HG02571 (cell line): ENCODE measurements around the gene IYD.

Experiments used
- ATAC-seq: cut with Tn5 transposase; IDR thresholded peaks from one replicate; pipeline ENCODE4 v1.9.1; 2021; ENCODE audit warnings: mild to moderate bottlenecking, moderate library complexity; ENCODE audit not compliant: unreplicated experiment

Gene IYD, protein sequence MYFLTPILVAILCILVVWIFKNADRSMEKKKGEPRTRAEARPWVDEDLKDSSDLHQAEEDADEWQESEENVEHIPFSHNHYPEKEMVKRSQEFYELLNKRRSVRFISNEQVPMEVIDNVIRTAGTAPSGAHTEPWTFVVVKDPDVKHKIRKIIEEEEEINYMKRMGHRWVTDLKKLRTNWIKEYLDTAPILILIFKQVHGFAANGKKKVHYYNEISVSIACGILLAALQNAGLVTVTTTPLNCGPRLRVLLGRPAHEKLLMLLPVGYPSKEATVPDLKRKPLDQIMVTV

DNA sequence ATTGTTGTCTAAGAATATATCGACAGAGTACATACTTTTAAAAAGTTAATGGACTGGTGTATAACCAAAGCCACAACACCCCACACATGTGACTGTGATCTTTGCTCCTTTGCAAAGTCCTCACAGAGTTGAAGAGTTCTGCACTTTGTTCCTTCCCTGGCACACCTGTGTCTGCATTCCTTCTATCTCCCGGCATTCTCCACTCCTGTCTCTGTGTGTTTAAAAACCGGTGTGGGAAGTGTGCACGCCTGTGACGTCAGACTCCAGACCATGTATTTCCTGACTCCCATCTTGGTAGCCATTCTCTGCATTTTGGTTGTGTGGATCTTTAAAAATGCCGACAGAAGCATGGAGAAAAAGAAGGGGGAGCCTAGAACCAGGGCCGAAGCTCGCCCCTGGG is at the start of gene IYD:
Gene IYD (plus strand): TSS at position 251 of the 400 bp plus-strand sequence. CDS start 20 bp downstream, at position 271.
- no peak for ATAC-seq

- ATAC-seq: no peak
These were observed 48.9 kb upstream of the IYD start for GRCh38 chr6:150319924-150320323.

GRCh38 chr6:150320442-150320841 is 48.4 kb upstream of the IYD start:
- no peak for ATAC-seq

DNA sequence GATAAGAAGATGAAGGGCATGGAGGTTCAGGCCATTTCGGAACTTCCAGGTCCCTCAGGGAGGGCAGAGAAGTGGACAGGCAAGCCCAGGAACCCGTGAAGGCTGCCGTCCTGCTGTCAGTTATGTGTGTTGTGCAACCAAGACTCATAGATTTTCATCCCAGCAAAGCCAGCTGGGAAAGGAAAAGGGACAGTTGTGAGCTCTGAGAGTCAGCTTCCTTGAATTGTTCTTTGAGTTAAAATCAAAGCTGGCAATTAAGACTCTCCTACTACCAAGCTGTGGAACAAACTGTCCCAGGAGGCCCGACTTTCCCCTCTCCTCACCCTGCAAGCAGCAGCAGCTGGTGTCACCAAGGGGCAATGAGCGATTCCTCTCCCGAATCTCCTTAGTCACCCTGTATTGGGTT is 46.3 kb upstream of the IYD start:
- ATAC-seq: no peak

- ATAC-seq: no peak
These were observed 45.6 kb upstream of the IYD start for GRCh38 chr6:150323205-150323604.

- ATAC-seq: no peak
These were observed 44.8 kb upstream of the IYD start for GRCh38 chr6:150324044-150324443.

DNA sequence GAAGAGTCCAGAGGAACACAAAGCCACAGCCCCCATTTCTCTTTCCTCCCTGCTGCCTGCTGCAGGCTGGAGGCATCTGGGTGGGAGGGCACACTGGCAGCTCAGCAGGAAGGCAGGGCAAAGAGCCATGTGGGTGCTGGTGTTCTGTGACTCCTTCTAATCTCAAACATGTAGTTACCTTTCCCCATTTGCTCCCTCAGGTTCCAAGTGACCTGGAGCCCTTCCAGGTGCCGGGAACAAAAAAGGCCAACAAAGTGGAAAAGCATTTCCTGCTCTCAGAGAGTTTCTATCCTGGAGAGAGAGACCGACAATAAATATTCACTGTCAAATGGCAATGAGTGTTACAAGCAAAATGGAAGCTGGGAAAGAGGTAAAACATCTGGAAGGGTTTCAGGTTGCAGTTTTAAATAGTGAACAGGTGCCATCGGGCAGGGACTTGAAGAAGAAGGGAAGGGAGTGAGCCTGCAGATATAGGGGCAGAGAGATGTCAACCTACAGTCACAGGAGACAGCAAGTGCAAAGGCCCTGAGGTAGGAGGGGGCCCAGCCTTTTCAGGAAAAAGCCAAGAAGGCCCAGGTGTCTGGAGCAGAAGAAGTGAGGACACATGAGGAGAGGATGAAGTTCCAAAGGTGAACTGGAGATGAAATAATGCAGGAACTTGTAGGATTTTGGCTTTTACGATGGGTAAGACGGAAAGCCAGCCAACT is 43.6 kb upstream of the IYD start:
- no peak for ATAC-seq

GRCh38 chr6:150327117-150327774 is 41.6 kb upstream of the IYD start:
- no peak for ATAC-seq

DNA sequence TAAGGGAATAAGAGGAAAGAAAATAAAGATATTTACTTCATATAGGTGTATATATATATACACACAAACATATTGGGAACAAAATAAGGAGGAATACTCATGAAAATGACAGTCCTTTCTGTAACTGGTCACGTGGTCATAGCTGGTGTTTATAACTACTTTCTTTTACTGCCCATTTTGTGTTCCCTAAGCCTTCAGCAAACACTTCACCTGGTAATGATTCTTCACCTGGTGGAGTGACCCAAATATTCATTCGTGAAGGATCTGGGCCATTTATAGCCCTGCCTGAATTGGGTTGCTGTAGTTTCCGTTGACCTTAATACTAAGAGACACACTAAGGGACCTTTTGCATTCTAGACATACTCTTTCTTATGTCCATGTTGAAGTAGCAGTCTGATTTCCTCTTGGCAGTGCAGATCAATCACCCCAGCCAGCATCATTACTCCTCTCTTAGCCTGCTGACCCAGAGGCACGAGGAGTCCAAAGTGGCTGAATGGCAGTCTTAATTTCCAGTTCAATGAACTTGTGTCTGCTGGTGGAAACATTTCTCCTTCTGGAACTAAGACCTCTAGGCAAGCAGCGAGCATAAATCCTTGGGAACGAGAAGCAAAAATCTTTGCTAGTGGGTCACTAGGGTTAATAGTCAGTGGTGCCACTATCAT is 39.9 kb upstream of the IYD start:
- ATAC-seq: no peak

- ATAC-seq: no peak
These were observed 37.5 kb upstream of the IYD start for GRCh38 chr6:150331344-150331743.

GRCh38 chr6:150332939-150333584 is 35.8 kb upstream of the IYD start:
- ATAC-seq: no peak

GRCh38 chr6:150333585-150333941 is 35.2 kb upstream of the IYD start:
- ATAC-seq: no peak

- ATAC-seq: no peak
These were observed 33.7 kb upstream of the IYD start for GRCh38 chr6:150334790-150335783.

- ATAC-seq: no peak
These were observed 32.5 kb upstream of the IYD start for GRCh38 chr6:150336299-150336698.

DNA sequence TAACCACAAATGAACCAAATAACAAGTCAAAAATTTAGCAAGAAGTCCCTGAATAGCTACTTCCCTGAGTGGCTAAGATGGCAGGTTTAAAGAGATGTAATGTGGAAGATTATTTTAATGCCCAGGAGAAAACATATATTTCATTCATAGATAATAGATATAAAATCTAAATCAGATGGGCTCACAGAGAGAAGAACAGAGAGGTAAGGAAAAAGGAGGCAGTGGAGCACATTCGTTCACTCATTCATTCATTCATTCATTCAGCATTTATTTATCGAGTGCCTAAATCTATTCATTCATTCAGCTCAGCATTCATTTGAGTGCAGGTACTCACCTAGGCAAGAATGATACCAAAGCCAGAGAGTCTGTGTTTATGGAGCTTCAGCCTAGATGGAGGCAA is 32.1 kb upstream of the IYD start:
- ATAC-seq: no peak

DNA sequence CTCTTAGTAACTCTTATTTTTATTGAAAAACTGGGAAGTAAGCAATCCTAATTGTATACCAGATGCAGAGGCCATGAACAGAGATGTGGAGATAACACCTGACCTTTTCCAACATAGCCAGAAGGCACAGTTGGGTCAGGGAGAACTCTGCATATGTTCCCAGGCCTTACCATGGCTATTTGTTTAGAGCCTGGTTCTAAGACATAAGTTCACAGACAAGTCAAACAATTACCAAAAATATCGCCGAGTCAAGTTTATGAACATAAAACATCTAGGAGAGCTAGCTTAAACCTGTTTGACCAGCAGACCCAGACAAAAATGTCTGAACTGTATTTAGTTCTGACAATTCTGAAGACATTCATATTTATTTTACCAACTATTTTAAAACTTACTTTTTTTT is 26.7 kb upstream of the IYD start:
- ATAC-seq: no peak

DNA sequence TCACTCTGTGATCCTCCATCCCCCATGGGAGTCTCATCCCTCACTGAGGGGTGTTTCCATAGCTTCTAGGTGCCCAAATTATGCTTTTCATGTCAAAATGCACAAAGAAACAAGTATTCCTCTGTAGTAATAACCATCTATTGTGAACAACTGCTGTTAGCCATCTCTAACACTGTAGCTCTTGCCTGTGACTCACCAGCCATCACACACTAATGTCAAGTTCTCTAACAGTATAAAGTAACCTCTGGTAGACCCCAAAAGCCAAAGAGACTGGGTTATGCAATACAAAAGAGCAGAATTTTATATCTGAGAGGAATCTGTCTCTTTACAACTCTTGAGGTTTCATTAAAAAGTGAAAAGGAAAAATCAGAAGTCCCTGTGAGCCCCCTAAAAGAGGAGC is 25.4 kb upstream of the IYD start:
- ATAC-seq: no peak

DNA sequence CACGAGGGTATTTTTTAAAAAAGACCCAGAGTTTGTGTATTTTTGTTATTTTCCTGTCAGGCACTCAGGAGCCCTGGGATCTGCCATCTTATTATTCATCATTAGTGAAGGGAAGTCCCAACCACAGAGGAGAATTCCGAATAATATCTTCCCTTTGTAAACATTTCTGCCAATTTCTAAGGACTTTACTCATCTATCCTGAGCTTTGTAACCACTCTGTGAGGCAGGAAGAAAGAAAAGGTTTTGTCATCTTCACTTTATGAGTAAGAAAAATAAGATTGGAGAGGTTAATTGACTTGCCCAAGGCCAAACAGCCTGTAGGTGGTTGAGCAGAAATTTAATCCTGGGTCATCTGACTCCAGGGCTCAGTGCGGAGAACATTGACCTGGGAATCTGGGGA is 23.0 kb upstream of the IYD start:
- no peak for ATAC-seq

DNA sequence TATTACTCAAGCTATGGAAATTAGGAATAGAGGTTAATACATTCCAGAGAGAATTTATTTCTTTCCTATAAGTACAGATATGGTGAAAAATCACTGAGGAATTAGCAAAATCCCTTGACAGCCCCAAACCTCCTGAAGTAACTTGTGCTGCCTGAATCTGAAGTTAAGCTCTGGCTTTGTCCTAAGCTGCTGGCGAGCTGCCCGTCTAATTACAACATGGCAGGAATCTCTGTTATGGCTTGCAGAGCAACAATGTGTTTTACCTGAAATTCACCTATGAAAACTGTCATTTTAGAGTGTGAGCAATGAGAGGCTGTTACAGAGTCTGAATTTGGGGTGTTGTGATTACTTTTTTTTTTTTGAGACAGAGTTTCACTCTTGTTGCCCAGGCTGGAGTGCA is 22.5 kb upstream of the IYD start:
- no peak for ATAC-seq

DNA sequence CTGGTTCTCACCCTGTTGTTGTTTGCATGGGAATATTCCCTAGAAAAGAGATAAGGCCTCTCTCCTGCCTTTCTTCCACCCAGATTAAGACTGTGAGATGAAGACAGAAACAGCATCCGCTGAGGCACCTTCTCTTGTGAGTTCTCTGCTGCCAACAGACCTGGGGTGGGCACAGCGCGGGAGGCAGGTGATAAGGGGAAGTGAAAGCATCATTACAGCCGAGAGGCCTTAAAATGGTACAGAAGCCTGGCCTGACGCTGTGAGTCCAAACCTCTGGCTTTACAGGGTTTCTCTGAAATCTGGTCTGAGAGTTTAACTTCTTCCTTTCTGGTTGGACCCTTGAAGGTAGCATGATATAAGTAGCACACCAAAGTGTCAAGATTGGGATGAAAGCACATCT is 21.0 kb upstream of the IYD start:
- no peak for ATAC-seq
